C4-2B (cell line): ENCODE measurements around the gene PRPF38B.

Experiments
- ZFX ChIP-seq: fragments of 450-650 bp; IDR thresholded peaks from 2 replicates; pipeline ENCODE4 v1.6.1; 2017
- TF ChIP-seq, protein P1 (sequence below): fragments of 450-650 bp; conservative IDR thresholded peaks from 2 replicates; pipeline ENCODE4 v1.5.1; 2017; ENCODE audit warnings: mild to moderate bottlenecking

DNA sequence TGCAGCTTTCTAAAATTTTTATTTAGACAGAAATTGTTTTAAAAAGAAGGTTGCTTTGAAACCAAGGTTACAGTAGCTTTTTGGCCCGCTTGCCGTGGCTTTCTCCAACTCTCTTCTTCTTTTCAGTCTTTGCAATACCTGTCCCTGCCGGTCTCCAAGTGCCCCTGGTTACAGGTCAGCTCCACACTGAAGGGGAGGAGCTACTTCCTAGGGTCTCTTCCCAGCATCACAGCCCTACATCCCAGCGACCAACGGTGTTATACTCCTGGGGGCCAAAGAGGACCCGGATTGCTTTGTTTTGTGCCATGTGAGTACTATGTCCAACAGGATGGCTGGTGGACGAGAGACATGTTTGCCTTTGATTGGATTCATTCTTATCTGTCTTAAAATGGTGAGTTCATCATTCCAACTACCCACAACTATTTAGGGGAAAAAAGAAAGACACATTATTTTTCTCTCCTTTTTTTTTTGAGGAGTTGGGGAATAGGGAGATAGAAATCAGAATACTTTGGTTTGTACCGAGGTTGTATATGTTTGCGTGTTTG is 20.6 kb downstream of the PRPF38B start, which contains the start of gene FNDC7:
- TF ChIP-seq, protein P1, sequence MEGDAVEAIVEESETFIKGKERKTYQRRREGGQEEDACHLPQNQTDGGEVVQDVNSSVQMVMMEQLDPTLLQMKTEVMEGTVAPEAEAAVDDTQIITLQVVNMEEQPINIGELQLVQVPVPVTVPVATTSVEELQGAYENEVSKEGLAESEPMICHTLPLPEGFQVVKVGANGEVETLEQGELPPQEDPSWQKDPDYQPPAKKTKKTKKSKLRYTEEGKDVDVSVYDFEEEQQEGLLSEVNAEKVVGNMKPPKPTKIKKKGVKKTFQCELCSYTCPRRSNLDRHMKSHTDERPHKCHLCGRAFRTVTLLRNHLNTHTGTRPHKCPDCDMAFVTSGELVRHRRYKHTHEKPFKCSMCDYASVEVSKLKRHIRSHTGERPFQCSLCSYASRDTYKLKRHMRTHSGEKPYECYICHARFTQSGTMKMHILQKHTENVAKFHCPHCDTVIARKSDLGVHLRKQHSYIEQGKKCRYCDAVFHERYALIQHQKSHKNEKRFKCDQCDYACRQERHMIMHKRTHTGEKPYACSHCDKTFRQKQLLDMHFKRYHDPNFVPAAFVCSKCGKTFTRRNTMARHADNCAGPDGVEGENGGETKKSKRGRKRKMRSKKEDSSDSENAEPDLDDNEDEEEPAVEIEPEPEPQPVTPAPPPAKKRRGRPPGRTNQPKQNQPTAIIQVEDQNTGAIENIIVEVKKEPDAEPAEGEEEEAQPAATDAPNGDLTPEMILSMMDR = no peak
- no peak for TF ChIP-seq ZFX
